IMR-90 (cell line): Measurements from ENCODE around the gene NRCAM. TPM values are rescaled to one million over a fixed set of nuclear protein-coding genes. Genes with fewer than 3 reads are reported as not detected.

Source experiments
- ATAC-seq: fragments of 200-7000 bp; cut with Tn5 transposase; 2 replicates; pipeline ENCODE4 v1.9.1; 2020; ENCODE audit warnings: low read depth, mild to moderate bottlenecking, moderate library complexity
- BruUV-seq: library from RNA; stranded (reverse); fragments of 400-500 nt; replicated peaks from 2 replicates; lab custom pipeline; 2021; lab: Mats Ljungman, UMichigan
- CTCF ChIA-PET: fragments of 300-600 bp; formaldehyde crosslinking; extraction: SDS; loops from one replicate; lab custom pipeline; 2021; ENCODE audit warnings: antibody characterized with exemption; lab: Yijun Ruan, JAX
- POLR2A ChIA-PET: fragments of 300-600 bp; sonication (Branson Sonifier 250); formaldehyde crosslinking; loops from one replicate; lab custom pipeline; 2022; ENCODE audit warnings: antibody characterized with exemption; ENCODE audit not compliant: unreplicated experiment; lab: Charles Lee
- DNase-seq: peaks from one replicate; pipeline ENCODE4 v3.0.0; 2013
- H2AFZ ChIP-seq: replicated peaks from 2 replicates; pipeline ENCODE3; 2013; ENCODE audit warnings: low read length, mild to moderate bottlenecking; ENCODE audit not compliant: poor library complexity
- H2AK5ac ChIP-seq: 2 replicates; pipeline ENCODE4 v1.6.1; 2013; ENCODE audit warnings: low read depth, low read length, inconsistent platforms
- H2AK9ac ChIP-seq: replicated peaks from 2 replicates; pipeline ENCODE3; 2013; ENCODE audit warnings: mild to moderate bottlenecking, low read depth, low read length, moderate library complexity; ENCODE audit not compliant: poor library complexity
- H2BK120ac ChIP-seq: 2 replicates; pipeline ENCODE4 v1.6.1; 2013; ENCODE audit warnings: low read depth, low read length, inconsistent platforms
- H2BK15ac ChIP-seq: 3 replicates; pipeline ENCODE4 v1.6.1; 2013; ENCODE audit warnings: low read depth, low read length, inconsistent platforms
- H2BK20ac ChIP-seq: 2 replicates; pipeline ENCODE4 v1.6.1; 2013; ENCODE audit warnings: low read depth, mild to moderate bottlenecking, inconsistent platforms, low read length, moderate library complexity
- H2BK5ac ChIP-seq: 2 replicates; pipeline ENCODE4 v1.6.1; 2013; ENCODE audit warnings: mild to moderate bottlenecking, low read depth, low read length, inconsistent platforms; ENCODE audit not compliant: poor library complexity, severe bottlenecking
- H3K14ac ChIP-seq: replicated peaks from 2 replicates; pipeline ENCODE4 v1.6.1; 2013; ENCODE audit warnings: low read depth, low read length, inconsistent platforms
- H3K18ac ChIP-seq: 2 replicates; pipeline ENCODE4 v1.6.1; 2013; ENCODE audit warnings: low read depth, low read length, control low read depth
- H3K23ac ChIP-seq: 2 replicates; pipeline ENCODE4 v1.6.1; 2013; ENCODE audit warnings: low read depth, low read length, inconsistent platforms
- H3K27ac ChIP-seq: 2 replicates; pipeline ENCODE4 v1.5.1; 2013; ENCODE audit warnings: mild to moderate bottlenecking, control low read depth, low read length; ENCODE audit not compliant: insufficient read depth
- H3K27me3 ChIP-seq: 2 replicates; pipeline ENCODE4 v1.6.1; 2013; ENCODE audit warnings: low read length; ENCODE audit not compliant: control insufficient read depth, insufficient read depth
- H3K36me3 ChIP-seq: 2 replicates; pipeline ENCODE4 v1.6.1; 2013; ENCODE audit warnings: low read length, mixed read lengths; ENCODE audit not compliant: control insufficient read depth, insufficient read depth
- H3K4ac ChIP-seq: 2 replicates; pipeline ENCODE4 v1.6.1; 2013; ENCODE audit warnings: low read depth, low read length, inconsistent platforms
- H3K4me1 ChIP-seq: 2 replicates; pipeline ENCODE4 v1.6.1; 2013; ENCODE audit warnings: low read length, mixed read lengths; ENCODE audit not compliant: control insufficient read depth, insufficient read depth
- H3K4me2 ChIP-seq: 2 replicates; pipeline ENCODE4 v1.6.1; 2013; ENCODE audit warnings: low read depth, mild to moderate bottlenecking, control low read depth, low read length, moderate library complexity
- H3K4me3 ChIP-seq: 2 replicates; pipeline ENCODE4 v1.5.1; 2013; ENCODE audit warnings: low read depth, mild to moderate bottlenecking, control low read depth, low read length, moderate library complexity; ENCODE audit not compliant: insufficient read depth
- H3K56ac ChIP-seq: 2 replicates; pipeline ENCODE4 v1.6.1; 2013; ENCODE audit warnings: low read length, inconsistent platforms; ENCODE audit not compliant: insufficient read depth; ENCODE audit errors: extremely low read depth
- H3K79me1 ChIP-seq, 2 experiments: 2 replicates each; pipeline ENCODE4 v1.6.1; 2013; ENCODE audit warnings: low read length in 2 of 2, inconsistent platforms in 1 of 2, low read depth in 1 of 2
- H3K9ac ChIP-seq: 2 replicates; pipeline ENCODE4 v1.6.1; 2013; ENCODE audit warnings: low read depth, low read length, control low read depth
- H3K9me1 ChIP-seq: 2 replicates; pipeline ENCODE4 v1.6.1; 2013; ENCODE audit warnings: low read length, inconsistent platforms; ENCODE audit not compliant: insufficient read depth
- H3K9me3 ChIP-seq: 2 replicates; pipeline ENCODE4 v1.6.1; 2013; ENCODE audit warnings: low read length; ENCODE audit not compliant: control insufficient read depth, insufficient read depth
- H4K20me1 ChIP-seq: 2 replicates; pipeline ENCODE4 v1.6.1; 2013; ENCODE audit warnings: low read length, inconsistent platforms; ENCODE audit not compliant: insufficient read depth
- H4K5ac ChIP-seq: 2 replicates; pipeline ENCODE4 v1.6.1; 2013; ENCODE audit warnings: mild to moderate bottlenecking, low read depth, low read length, control low read depth
- H4K8ac ChIP-seq, 2 experiments: 2 replicates each; pipeline ENCODE4 v1.6.1; 2013; ENCODE audit warnings: low read depth in 2 of 2, low read length in 2 of 2, control low read depth in 1 of 2, inconsistent platforms in 1 of 2
- H4K91ac ChIP-seq: 2 replicates; pipeline ENCODE4 v1.6.1; 2013; ENCODE audit warnings: low read depth, low read length, inconsistent platforms; ENCODE audit not compliant: insufficient read depth
- BHLHE40 ChIP-seq: fragments of 150-350 bp; IDR thresholded peaks from 2 replicates; pipeline ENCODE4 v1.6.1; 2016; ENCODE audit warnings: mild to moderate bottlenecking, low read depth, low read length
- CEBPB ChIP-seq: IDR thresholded peaks from 2 replicates; pipeline ENCODE4 v1.6.1; 2012; ENCODE audit warnings: low read depth, low read length, improper control_type of control experiment
- CHD1 ChIP-seq: IDR thresholded peaks from 2 replicates; pipeline ENCODE4 v1.6.1; 2012; ENCODE audit warnings: low read depth, low read length, improper control_type of control experiment
- CTCF ChIP-seq: conservative IDR thresholded peaks from 2 replicates; pipeline ENCODE4 v1.5.1; 2012; ENCODE audit warnings: mild to moderate bottlenecking, low read depth, low read length, improper control_type of control experiment
- ELK1 ChIP-seq: fragments of 150-350 bp; IDR thresholded peaks from 2 replicates; pipeline ENCODE4 v1.6.1; 2016; ENCODE audit warnings: low read depth, mild to moderate bottlenecking, low read length, moderate library complexity, borderline replicate concordance
- FOS ChIP-seq: fragments of 150-350 bp; IDR thresholded peaks from 2 replicates; pipeline ENCODE4 v1.6.1; 2016; ENCODE audit warnings: low read depth, low read length
- MAFK ChIP-seq: IDR thresholded peaks from 2 replicates; pipeline ENCODE4 v1.6.1; 2012; ENCODE audit warnings: low read depth, low read length, improper control_type of control experiment
- MAZ ChIP-seq: IDR thresholded peaks from 2 replicates; pipeline ENCODE4 v1.6.1; 2012; ENCODE audit warnings: low read depth, mild to moderate bottlenecking, low read length, improper control_type of control experiment, moderate library complexity, borderline replicate concordance
- MXI1 ChIP-seq: IDR thresholded peaks from 2 replicates; pipeline ENCODE4 v1.6.1; 2012; ENCODE audit warnings: low read depth, mild to moderate bottlenecking, low read length, moderate library complexity, borderline replicate concordance
- NFE2L2 ChIP-seq: fragments of 150-350 bp; IDR thresholded peaks from 2 replicates; pipeline ENCODE4 v1.6.1; 2016; ENCODE audit warnings: low read depth, mild to moderate bottlenecking, low read length
- POLR2A ChIP-seq: IDR thresholded peaks from 2 replicates; pipeline ENCODE4 v1.6.1; 2012; ENCODE audit warnings: mild to moderate bottlenecking, low read depth, low read length
- RAD21 ChIP-seq: IDR thresholded peaks from 2 replicates; pipeline ENCODE4 v1.6.1; 2012; ENCODE audit warnings: low read length, improper control_type of control experiment
- RCOR1 ChIP-seq: IDR thresholded peaks from 2 replicates; pipeline ENCODE4 v1.6.1; 2012; ENCODE audit warnings: mild to moderate bottlenecking, low read length, improper control_type of control experiment; ENCODE audit not compliant: insufficient replicate concordance
- RFX5 ChIP-seq: IDR thresholded peaks from 2 replicates; pipeline ENCODE4 v1.8.0; 2012; ENCODE audit warnings: low read depth, mild to moderate bottlenecking, low read length, moderate library complexity
- SMC3 ChIP-seq: fragments of 150-350 bp; IDR thresholded peaks from 2 replicates; pipeline ENCODE4 v1.6.1; 2016; ENCODE audit warnings: low read depth, mild to moderate bottlenecking, antibody characterized with exemption, low read length, moderate library complexity
- dilution Hi-C: fragments of 300-500 bp; cut with HindIII; formaldehyde crosslinking; loops from one replicate; pipeline ENCODE4 v1.14.3; 2018; ENCODE audit warnings: low sequenced_read_pairs; ENCODE audit not compliant: unreplicated experiment
- in situ Hi-C: fragments of 300-500 bp; cut with MboI; formaldehyde crosslinking; loops from 3 replicates; pipeline ENCODE4 v1.14.3; 2019; ENCODE audit warnings: low sequenced_read_pairs, inconsistent platforms, mixed read lengths
- intact Hi-C: fragments of 100-400 bp; cut with micrococcal nuclease; formaldehyde crosslinking; loops from 2 replicates; pipeline ENCODE4 v1.10.0; 2022
- polyA plus RNA-seq, 3 experiments: library from polyadenylated mRNA; depleted of rRNA; stranded (reverse); fragments of >200 nt; gene quantifications; 2 replicates each; pipeline ENCODE4 v1.2.3, GENCODE V29; 2012; ENCODE audit warnings: low replicate concordance in 1 of 3
- total RNA-seq: library from RNA; depleted of rRNA; stranded (reverse); fragments of >200 nt; gene quantifications from 2 replicates; pipeline ENCODE4 v1.2.3, GENCODE V29; 2012

The NRCAM gene
- total and polyA plus RNA-seq, 2 of the 4 experiments (the other 2 are of a cell fraction) = 0.46 to 1.1 TPM

GRCh38 chr7:108395426-108395825 is 60.8 kb downstream of the NRCAM start:
- Histone ChIP-seq H3K56ac (no peak overlapping the region), H3K27ac (no peak overlapping the region), H3K36me3 (no peaks in the 10 kb centered on the region), H3K4me2 (no peak overlapping the region), H4K91ac (no peak overlapping the region), H2AK5ac (no peak overlapping the region), H3K4me3 (no peak overlapping the region), H3K14ac (no peak overlapping the region), H4K5ac (no peak overlapping the region), H3K27me3 (peaks cover 1% of the 10 kb centered on the region; the same call in 1 of the 2 replicates), H3K4ac (no peak overlapping the region), H3K9me1 (no peaks in the 10 kb centered on the region), H2BK15ac (no peak overlapping the region), H3K4me1 (no peaks in the 10 kb centered on the region), H3K18ac (no peak overlapping the region), H2BK120ac (no peak overlapping the region), H4K8ac (no peak overlapping the region), H3K9me3 (no peaks in the 10 kb centered on the region), H4K20me1 (no peaks in the 10 kb centered on the region), H3K79me1 (no peaks in the 10 kb centered on the region), H2BK20ac (no peak overlapping the region), H2AK9ac (no peak overlapping the region), H2BK5ac (no peak overlapping the region), H3K23ac (no peak overlapping the region), H3K9ac (no peak overlapping the region), H2AFZ (no peak overlapping the region)
- ATAC-seq (no peak), DNase-seq (no peak)
- BruUV-seq = no TSS peak
- TF ChIP-seq CEBPB (no peak), POLR2A (no peak), RFX5 (no peak), CTCF (no peak), SMC3 (no peak), NFE2L2 (no peak), RCOR1 (no peak), BHLHE40 (no peak), CHD1 (no peak), MXI1 (no peak), MAZ (no peak), FOS (no peak), RAD21 (no peak), ELK1 (no peak), MAFK (no peak)
- POLR2A ChIA-PET = no interaction called here
- in situ Hi-C loops (no loop called here), intact Hi-C loops (no loop called here), dilution Hi-C loops (no loop called here)
- CTCF ChIA-PET = no interaction called here
